H9 (cell line): Measurements from ENCODE around the gene NRDE2. TPM values are rescaled to one million over a fixed set of nuclear protein-coding genes. Genes with fewer than 3 reads are reported as not detected.

Experiments
- DNase-seq: peaks from one replicate; pipeline ENCODE4 v3.0.0-alpha.2; 2017
- H2AFZ ChIP-seq: one replicate; pipeline ENCODE4 v1.6.1; 2013; ENCODE audit warnings: mild to moderate bottlenecking, low read length, control low read depth, moderate library complexity
- H2AK5ac ChIP-seq: 2 replicates; pipeline ENCODE4 v1.6.1; 2013; ENCODE audit warnings: low read length, control low read depth, mixed read lengths; ENCODE audit not compliant: insufficient read length
- H2BK120ac ChIP-seq: one replicate; pipeline ENCODE4 v1.6.1; 2013; ENCODE audit warnings: low read depth, mild to moderate bottlenecking, low read length, control low read depth, inconsistent platforms; ENCODE audit not compliant: poor library complexity, severe bottlenecking
- H2BK12ac ChIP-seq: 2 replicates; pipeline ENCODE4 v1.6.1; 2013; ENCODE audit warnings: low read length, control low read depth, mixed read lengths, low read depth; ENCODE audit not compliant: insufficient read length
- H2BK15ac ChIP-seq: 2 replicates; pipeline ENCODE4 v1.6.1; 2013; ENCODE audit warnings: low read depth, low read length, control low read depth
- H2BK20ac ChIP-seq: one replicate; pipeline ENCODE4 v1.6.1; 2013; ENCODE audit warnings: low read depth, mild to moderate bottlenecking, low read length, control low read depth, inconsistent platforms; ENCODE audit not compliant: poor library complexity, severe bottlenecking
- H2BK5ac ChIP-seq: 2 replicates; pipeline ENCODE4 v1.6.1; 2013; ENCODE audit warnings: low read length, control low read depth, mixed read lengths; ENCODE audit not compliant: insufficient read length
- H3K14ac ChIP-seq: 2 replicates; pipeline ENCODE4 v1.6.1; 2013; ENCODE audit warnings: low read length, control low read depth; ENCODE audit not compliant: insufficient read depth
- H3K18ac ChIP-seq: 2 replicates; pipeline ENCODE4 v1.6.1; 2013; ENCODE audit warnings: low read depth, mild to moderate bottlenecking, mixed read lengths, low read length, control low read depth; ENCODE audit not compliant: insufficient read length
- H3K23ac ChIP-seq: 2 replicates; pipeline ENCODE4 v1.6.1; 2013; ENCODE audit warnings: low read length, control low read depth, mixed read lengths, low read depth; ENCODE audit not compliant: insufficient read length
- H3K23me2 ChIP-seq: 2 replicates; pipeline ENCODE4 v1.6.1; 2013; ENCODE audit warnings: low read depth, mild to moderate bottlenecking, mixed read lengths, low read length, control low read depth; ENCODE audit not compliant: insufficient read length, poor library complexity, severe bottlenecking
- H3K27ac ChIP-seq: 2 replicates; pipeline ENCODE4 v1.5.1; 2013; ENCODE audit warnings: low read length, control low read depth, mixed read lengths, low read depth; ENCODE audit not compliant: insufficient read length
- H3K27me3 ChIP-seq: 2 replicates; pipeline ENCODE4 v1.6.1; 2013; ENCODE audit warnings: low read length, control low read depth, inconsistent platforms; ENCODE audit not compliant: insufficient read depth
- H3K4ac ChIP-seq: 2 replicates; pipeline ENCODE4 v1.6.1; 2013; ENCODE audit warnings: low read depth, mild to moderate bottlenecking, control low read depth, inconsistent platforms, low read length, moderate library complexity
- H3K4me1 ChIP-seq: 2 replicates; pipeline ENCODE4 v1.6.1; 2013; ENCODE audit warnings: low read length, control low read depth, inconsistent platforms; ENCODE audit not compliant: insufficient read depth
- H3K4me2 ChIP-seq: 2 replicates; pipeline ENCODE4 v1.6.1; 2013; ENCODE audit warnings: low read length, control low read depth, mixed read lengths; ENCODE audit not compliant: insufficient read length, insufficient read depth
- H3K56ac ChIP-seq: 2 replicates; pipeline ENCODE4 v1.6.1; 2013; ENCODE audit warnings: low read depth, mild to moderate bottlenecking, mixed read lengths, low read length, control low read depth; ENCODE audit not compliant: insufficient read length
- H3K79me1 ChIP-seq: 2 replicates; pipeline ENCODE4 v1.6.1; 2013; ENCODE audit warnings: low read depth, mild to moderate bottlenecking, moderate library complexity, low read length, control low read depth, inconsistent platforms; ENCODE audit not compliant: insufficient read depth, poor library complexity, severe bottlenecking
- H3K79me2 ChIP-seq: 2 replicates; pipeline ENCODE4 v1.6.1; 2013; ENCODE audit warnings: low read length, control low read depth, inconsistent platforms; ENCODE audit not compliant: insufficient read depth
- H3K9ac ChIP-seq: 2 replicates; pipeline ENCODE4 v1.6.1; 2013; ENCODE audit warnings: low read length, control low read depth, mixed read lengths; ENCODE audit not compliant: insufficient read length; ENCODE audit errors: extremely low read depth
- H3K9me3 ChIP-seq: one replicate; pipeline ENCODE4 v1.6.1; 2013; ENCODE audit warnings: low read depth, low read length, inconsistent platforms; ENCODE audit not compliant: control insufficient read depth
- H3T11ph ChIP-seq: one replicate; pipeline ENCODE4 v1.6.1; 2013; ENCODE audit warnings: mild to moderate bottlenecking, low read length, control low read depth, inconsistent platforms
- H4K20me1 ChIP-seq: one replicate; pipeline ENCODE4 v1.6.1; 2013; ENCODE audit not compliant: control insufficient read depth, insufficient read length, insufficient read depth
- H4K5ac ChIP-seq: 2 replicates; pipeline ENCODE4 v1.6.1; 2013; ENCODE audit warnings: low read depth, mild to moderate bottlenecking, mixed read lengths, low read length, control low read depth; ENCODE audit not compliant: insufficient read length
- H4K8ac ChIP-seq: replicated peaks from 2 replicates; pipeline ENCODE4 v1.6.1; 2013; ENCODE audit warnings: low read length, control low read depth, mixed read lengths, low read depth; ENCODE audit not compliant: insufficient read length
- H4K91ac ChIP-seq: 2 replicates; pipeline ENCODE4 v1.6.1; 2013; ENCODE audit warnings: low read depth, mild to moderate bottlenecking, moderate library complexity, mixed read lengths, low read length, control low read depth; ENCODE audit not compliant: insufficient read length
- H3K27ac Mint-ChIP-seq, 3 experiments: 2 replicates in 2 of 3; 3 replicates in 1 of 3; pipeline ENCODE4 v1.8.0; 2020 to 2021; ENCODE audit warnings: mixed read lengths in 3 of 3, mild to moderate bottlenecking in 1 of 3, moderate library complexity in 1 of 3
- H3K27me3 Mint-ChIP-seq: 2 replicates; pipeline ENCODE4 v1.8.0; 2021; ENCODE audit warnings: low read depth, mild to moderate bottlenecking, moderate library complexity, mixed read lengths
- H3K36me3 Mint-ChIP-seq, 3 experiments: 2 replicates in 2 of 3; 3 replicates in 1 of 3; pipeline ENCODE4 v1.8.0; 2020 to 2021; ENCODE audit warnings: low read depth in 3 of 3, mixed read lengths in 3 of 3; ENCODE audit not compliant: insufficient read depth in 1 of 3
- H3K4me1 Mint-ChIP-seq, 2 experiments: 2 replicates each; pipeline ENCODE4 v1.8.0; 2020; ENCODE audit warnings: mixed read lengths in 2 of 2
- H3K4me3 Mint-ChIP-seq, 2 experiments: 2 replicates in 1 of 2; 3 replicates in 1 of 2; pipeline ENCODE4 v1.8.0; 2020 to 2021; ENCODE audit warnings: mild to moderate bottlenecking in 2 of 2, mixed read lengths in 2 of 2, moderate library complexity in 1 of 2
- H3K9me3 Mint-ChIP-seq, 2 experiments: 2 replicates in 1 of 2; 3 replicates in 1 of 2; pipeline ENCODE4 v1.8.0; 2020; ENCODE audit warnings: mild to moderate bottlenecking in 2 of 2, mixed read lengths in 2 of 2, moderate library complexity in 1 of 2
- CTCF ChIP-seq: fragments of 200-600 bp; sonication (generic); conservative IDR thresholded peaks from 3 replicates; pipeline ENCODE4 v1.8.0; 2021; ENCODE audit warnings: antibody characterized with exemption, mild to moderate bottlenecking
- WGBS: extraction: QIAGEN DNeasy Blood & Tissue Kit; methylation state at CpG from one replicate; pipeline ENCODE4 v1.1.7; 2013; ENCODE audit warnings: missing lambda C conversion rate, low lambda C conversion rate, mixed read lengths; ENCODE audit not compliant: insufficient read length; ENCODE audit errors: extremely low coverage; 5-methylcytosine and 5-hydroxymethylcytosine counted together
- total RNA-seq: library from RNA; stranded (reverse); gene quantifications from 2 replicates; pipeline ENCODE4 v1.2.1, GENCODE V29; 2021

The NRDE2 gene
- total RNA-seq, 1 experiment from 2014 or later: 21.2 TPM

- Histone ChIP-seq H3K4ac (no peak overlapping the region), H3K79me1 (no peaks in the 10 kb centered on the region), H2AK5ac (no peak overlapping the region), H4K91ac (no peak overlapping the region), H4K20me1 (no peaks in the 10 kb centered on the region), H2BK12ac (no peak overlapping the region), H4K5ac (no peak overlapping the region), H4K8ac (no peak overlapping the region), H3K4me1 (no peaks in the 10 kb centered on the region), H3K23me2 (no peaks in the 10 kb centered on the region), H3K27me3 (no peaks in the 10 kb centered on the region), H2BK20ac (no peak overlapping the region), H2BK15ac (no peak overlapping the region), H3K9me3 (no peaks in the 10 kb centered on the region), H3K4me2 (no peak overlapping the region), H2AFZ (no peak overlapping the region), H2BK5ac (no peak overlapping the region), H3K79me2 (no peaks in the 10 kb centered on the region), H3K56ac (no peak overlapping the region), H3K27ac (no peak overlapping the region), H2BK120ac (no peak overlapping the region), H3K14ac (no peak overlapping the region), H3K23ac (no peak overlapping the region), H3K18ac (no peak overlapping the region), H3T11ph (no peak overlapping the region), H3K9ac (no peak overlapping the region)
- no peak for TF ChIP-seq CTCF
- no peak overlapping the region for H3K27ac Mint-ChIP-seq
- H3K4me1 Mint-ChIP-seq: 0 out of 4 replicates have a peak, but pooled peaks cover 0 to 2% of the 10 kb centered on the region in 2 experiments
- no peak for DNase-seq
- H3K27me3 Mint-ChIP-seq: peaks cover 6% of the 10 kb centered on the region; the same call in 1 of the 2 replicates
- no peaks in the 10 kb centered on the region for H3K9me3 Mint-ChIP-seq
- H3K4me3 Mint-ChIP-seq: no peak overlapping the region
- no CpG with 5 or more reads among the region's 7 CpGs for WGBS
- no peaks in the 10 kb centered on the region for H3K36me3 Mint-ChIP-seq
Observed at GRCh38 chr14:90361865-90362557, 30.3 kb upstream of the NRDE2 start.
